Endothelial cell of umbilical vein (primary cell): ENCODE data around the gene BMPR2. TPM values are rescaled to one million over a fixed set of nuclear protein-coding genes. Genes with fewer than 3 reads are reported as not detected.

Experiments
- BruUV-seq: library from RNA; stranded (reverse); fragments of 400-500 nt; replicated peaks from 2 replicates; lab custom pipeline; 2021; lab: Mats Ljungman, UMichigan
- CTCF ChIA-PET: fragments of 300-600, 350-600 bp; sonication (Branson Sonifier 250); formaldehyde crosslinking; loops from one replicate; lab custom pipeline; 2021; ENCODE audit warnings: antibody characterized with exemption, inconsistent platforms; lab: Charles Lee
- POLR2A ChIA-PET: fragments of 300-600, 350-600 bp; sonication (Branson Sonifier 250); formaldehyde crosslinking; loops from one replicate; lab custom pipeline; 2021; ENCODE audit warnings: antibody characterized with exemption, inconsistent platforms; lab: Charles Lee
- DNase-seq: peaks from one replicate; pipeline ENCODE4 v3.0.0-alpha.2; 2011; ENCODE audit warnings: low read depth, low spot score
- FAIRE-seq: peaks from 2 replicates; lab custom pipeline; 2011; peaks lifted over from hg19 to GRCh38; lab: Jason Lieb, UNC
- H2AFZ ChIP-seq: 2 replicates; pipeline ENCODE4 v1.6.0; 2012; ENCODE audit warnings: low read depth, low read length, control low read depth, inconsistent platforms
- H3K27ac ChIP-seq: 2 replicates; pipeline ENCODE4 v1.5.1; 2011; ENCODE audit warnings: low read depth, mild to moderate bottlenecking, control low read depth, low read length, moderate library complexity; ENCODE audit not compliant: insufficient read depth
- H3K27me3 ChIP-seq, 2 experiments: 2 replicates each; pipeline versions ENCODE4 v1.6.0 to v1.6.1; 2011; ENCODE audit warnings: low read length in 2 of 2, mixed read lengths in 1 of 2; ENCODE audit not compliant: control insufficient read depth in 2 of 2, insufficient read depth in 2 of 2
- H3K36me3 ChIP-seq, 2 experiments: 2 replicates in 1 of 2; 3 replicates in 1 of 2; pipeline ENCODE4 v1.5.1; 2011; ENCODE audit warnings: low read length in 2 of 2, mild to moderate bottlenecking in 1 of 2, moderate library complexity in 1 of 2; ENCODE audit not compliant: control insufficient read depth in 2 of 2, insufficient read depth in 2 of 2; ENCODE audit errors: extremely low read depth in 1 of 2
- H3K4me1 ChIP-seq: 3 replicates; pipeline ENCODE4 v1.5.1; 2011; ENCODE audit warnings: mild to moderate bottlenecking, low read length; ENCODE audit not compliant: control insufficient read depth, insufficient read depth; ENCODE audit errors: extremely low read depth
- H3K4me2 ChIP-seq: 2 replicates; pipeline ENCODE4 v1.6.1; 2011; ENCODE audit warnings: low read length, control low read depth, mixed read lengths; ENCODE audit not compliant: insufficient read depth
- H3K4me3 ChIP-seq, 3 experiments: fragments of 200-600 bp in 1 of 3; sonication (generic), shearing (Covaris generic) in 1 of 3; replicated peaks in 1 of 3; 2 replicates each; pipeline ENCODE4 v1.5.1; 2011 to 2016; ENCODE audit warnings: control low read depth in 3 of 3, low read length in 3 of 3, mild to moderate bottlenecking in 2 of 3, inconsistent platforms in 1 of 3, low read depth in 1 of 3, moderate library complexity in 1 of 3; ENCODE audit not compliant: insufficient read depth in 1 of 3
- H3K79me2 ChIP-seq: 2 replicates; pipeline ENCODE4 v1.6.0; 2012; ENCODE audit warnings: low read length, inconsistent platforms; ENCODE audit not compliant: control insufficient read depth, insufficient read depth
- H3K9ac ChIP-seq: replicated peaks from 2 replicates; pipeline ENCODE3; 2011; ENCODE audit warnings: low read length, control low read depth; ENCODE audit not compliant: insufficient read depth; ENCODE audit errors: extremely low read depth
- H3K9me1 ChIP-seq: replicated peaks from 3 replicates; pipeline ENCODE4 v1.6.0; 2011; ENCODE audit warnings: mild to moderate bottlenecking, low read length; ENCODE audit not compliant: control insufficient read depth, insufficient read depth; ENCODE audit errors: extremely low read depth
- H3K9me3 ChIP-seq: replicated peaks from 2 replicates; pipeline ENCODE4 v1.5.1; 2012; ENCODE audit warnings: low read length, inconsistent platforms; ENCODE audit not compliant: control insufficient read depth, insufficient read depth
- H4K20me1 ChIP-seq: replicated peaks from 2 replicates; pipeline ENCODE3; 2011; ENCODE audit warnings: mild to moderate bottlenecking, low read length; ENCODE audit not compliant: control insufficient read depth, insufficient read depth; ENCODE audit errors: extremely low read depth
- FOS ChIP-seq: IDR thresholded peaks from 2 replicates; pipeline ENCODE4 v1.6.1; 2011; ENCODE audit warnings: mild to moderate bottlenecking, low read length, moderate library complexity, borderline replicate concordance; ENCODE audit not compliant: insufficient read depth
- POLR2AphosphoS5 ChIP-seq: IDR thresholded peaks from 2 replicates; pipeline ENCODE4 v1.6.1; 2012; ENCODE audit warnings: low read depth, mild to moderate bottlenecking, control low read depth, low read length, moderate library complexity; ENCODE audit not compliant: insufficient read depth
- dilution Hi-C: fragments of 300-500 bp; cut with MboI; formaldehyde crosslinking; loops from one replicate; pipeline ENCODE4 v1.15.0; 2019; ENCODE audit warnings: low sequenced_read_pairs; ENCODE audit not compliant: extremely low pct_ligation_motif_present
- intact Hi-C: fragments of 100-400 bp; cut with micrococcal nuclease; formaldehyde crosslinking; loops from one replicate; pipeline ENCODE4 v1.10.0; 2022
- polyA plus RNA-seq, 4 experiments: library from polyadenylated mRNA; depleted of rRNA in 3 of 4; stranded (reverse) in 3 of 4; unstranded in 1 of 4; fragments of >200 nt; gene quantifications; 2 replicates each; pipeline versions ENCODE4 v1.2.1 to v1.2.3, GENCODE V29; 2011 to 2012; ENCODE audit warnings: missing spikeins in 1 of 4
- total RNA-seq: library from RNA; stranded (reverse); gene quantifications from 2 replicates; pipeline ENCODE4 v1.2.3, GENCODE V29; 2021

The BMPR2 gene
- total and polyA plus RNA-seq, 2 donors (not counting 3 experiments of a cell fraction or from before 2014, with no cell fraction given), result 35.8 to 113 TPM

DNA sequence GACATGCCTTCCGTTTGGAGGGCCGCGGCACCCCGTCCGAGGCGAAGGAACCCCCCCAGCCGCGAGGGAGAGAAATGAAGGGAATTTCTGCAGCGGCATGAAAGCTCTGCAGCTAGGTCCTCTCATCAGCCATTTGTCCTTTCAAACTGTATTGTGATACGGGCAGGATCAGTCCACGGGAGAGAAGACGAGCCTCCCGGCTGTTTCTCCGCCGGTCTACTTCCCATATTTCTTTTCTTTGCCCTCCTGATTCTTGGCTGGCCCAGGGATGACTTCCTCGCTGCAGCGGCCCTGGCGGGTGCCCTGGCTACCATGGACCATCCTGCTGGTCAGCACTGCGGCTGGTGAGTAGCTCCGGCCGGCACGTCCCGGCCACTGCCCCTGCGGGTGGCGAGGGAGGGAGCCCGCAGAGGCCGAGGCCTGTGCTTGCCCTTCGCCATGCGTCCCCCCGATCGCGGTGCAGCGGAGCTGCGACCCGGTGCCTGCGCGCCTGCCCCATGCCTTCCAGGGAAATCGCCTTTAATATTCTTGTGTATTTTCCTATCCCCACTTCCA, 1.2 kb downstream of the BMPR2 start:
- H3K9me3 ChIP-seq, result no peaks in the 10 kb centered on the region
- H3K36me3 ChIP-seq, result no peaks in the 10 kb centered on the region
- H3K9me1 ChIP-seq, result no peaks in the 10 kb centered on the region
- no TSS peak for BruUV-seq
- H3K4me1 ChIP-seq, result peaks cover 29% of the 10 kb centered on the region
- no peak overlapping the region for H2AFZ ChIP-seq
- TF ChIP-seq POLR2AphosphoS5, result peak; percentile 31
- TF ChIP-seq FOS, result no peak
- peak overlapping the region; percentile 95 to 99 (median 97) for H3K4me3 ChIP-seq
- CTCF ChIA-PET, result interaction anchor here (0.6 to 4.4 kb wide), 4 partner anchors 78 to 111 kb away, joined by 3 to 26 read pairs (median 5); no protein-coding TSS in a partner anchor
- POLR2A ChIA-PET, result no interaction called here
- H3K4me2 ChIP-seq, result peak overlapping the region; percentile 93
- dilution Hi-C loops, result no loop called here
- intact Hi-C loops, result loop anchor here (5.0 kb wide), 2 partner anchors 95 to 155 kb away; no protein-coding TSS in a partner anchor
- H3K27me3 ChIP-seq, result no peaks in the 10 kb centered on the region
- DNase-seq (peak; percentile 40), FAIRE-seq (no peak)
- H4K20me1 ChIP-seq, result peaks cover 17% of the 10 kb centered on the region
- peak overlapping the region; percentile 98 for H3K9ac ChIP-seq
- H3K79me2 ChIP-seq, result peaks cover 59% of the 10 kb centered on the region
- peak overlapping the region; percentile 99 for H3K27ac ChIP-seq

DNA sequence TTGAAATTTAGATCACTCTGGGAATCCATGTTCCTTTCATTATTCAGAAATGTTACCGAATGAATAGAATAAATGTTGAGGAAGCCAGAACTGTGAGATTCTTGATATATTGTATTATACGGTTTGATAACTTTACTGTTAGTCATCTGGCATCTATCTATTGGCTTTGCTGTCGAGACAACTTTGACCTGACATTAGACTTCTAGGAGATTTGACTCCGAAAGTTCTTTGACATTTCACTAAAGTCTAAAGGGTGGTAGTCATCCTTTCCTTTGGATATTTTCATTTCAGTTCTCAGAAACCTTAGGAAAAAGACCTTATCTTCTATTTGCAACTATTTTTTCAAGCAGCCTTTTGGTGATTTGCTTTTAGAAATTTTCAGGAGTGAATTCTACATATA, 1.9 kb downstream of the BMPR2 start:
- H3K27ac ChIP-seq, result peak overlapping the region; percentile 99
- H4K20me1 ChIP-seq, result peaks cover 23% of the 10 kb centered on the region
- H2AFZ ChIP-seq, result no peak overlapping the region
- FAIRE-seq (no peak), DNase-seq (peak; percentile 21)
- H3K27me3 ChIP-seq, result no peaks in the 10 kb centered on the region
- dilution Hi-C loops (no loop called here), intact Hi-C loops (loop anchor here (5.0 kb wide), 2 partner anchors 94 to 154 kb away; no protein-coding TSS in a partner anchor)
- CTCF ChIA-PET, result interaction anchor here (0.6 to 4.4 kb wide), 5 partner anchors 16 to 100 kb away, joined by 3 to 26 read pairs (median 4); no protein-coding TSS in a partner anchor
- H3K36me3 ChIP-seq, result no peaks in the 10 kb centered on the region
- H3K4me3 ChIP-seq, result peak overlapping the region; percentile 95 to 99 (median 97)
- POLR2A ChIA-PET, result no interaction called here
- peaks cover 32% of the 10 kb centered on the region for H3K4me1 ChIP-seq
- TF ChIP-seq POLR2AphosphoS5, result no peak
- peak overlapping the region; percentile 98 for H3K9ac ChIP-seq
- peak overlapping the region; percentile 93 for H3K4me2 ChIP-seq
- no TSS peak for BruUV-seq
- H3K9me3 ChIP-seq, result no peaks in the 10 kb centered on the region
- peaks cover 66% of the 10 kb centered on the region for H3K79me2 ChIP-seq
- H3K9me1 ChIP-seq, result no peaks in the 10 kb centered on the region
